ENCODE measurements around the gene MPRIP. TPM values are rescaled to one million over a fixed set of nuclear protein-coding genes. Genes with fewer than 3 reads are reported as not detected.
"Not testable (repeated sequence)": the region's sequence is repeated elsewhere in the genome, so short reads cannot be mapped to it uniquely, and the experiment has no call there.

The MPRIP gene
- total RNA-seq, 1 experiment from 2014 or later = 258 TPM

DNA sequence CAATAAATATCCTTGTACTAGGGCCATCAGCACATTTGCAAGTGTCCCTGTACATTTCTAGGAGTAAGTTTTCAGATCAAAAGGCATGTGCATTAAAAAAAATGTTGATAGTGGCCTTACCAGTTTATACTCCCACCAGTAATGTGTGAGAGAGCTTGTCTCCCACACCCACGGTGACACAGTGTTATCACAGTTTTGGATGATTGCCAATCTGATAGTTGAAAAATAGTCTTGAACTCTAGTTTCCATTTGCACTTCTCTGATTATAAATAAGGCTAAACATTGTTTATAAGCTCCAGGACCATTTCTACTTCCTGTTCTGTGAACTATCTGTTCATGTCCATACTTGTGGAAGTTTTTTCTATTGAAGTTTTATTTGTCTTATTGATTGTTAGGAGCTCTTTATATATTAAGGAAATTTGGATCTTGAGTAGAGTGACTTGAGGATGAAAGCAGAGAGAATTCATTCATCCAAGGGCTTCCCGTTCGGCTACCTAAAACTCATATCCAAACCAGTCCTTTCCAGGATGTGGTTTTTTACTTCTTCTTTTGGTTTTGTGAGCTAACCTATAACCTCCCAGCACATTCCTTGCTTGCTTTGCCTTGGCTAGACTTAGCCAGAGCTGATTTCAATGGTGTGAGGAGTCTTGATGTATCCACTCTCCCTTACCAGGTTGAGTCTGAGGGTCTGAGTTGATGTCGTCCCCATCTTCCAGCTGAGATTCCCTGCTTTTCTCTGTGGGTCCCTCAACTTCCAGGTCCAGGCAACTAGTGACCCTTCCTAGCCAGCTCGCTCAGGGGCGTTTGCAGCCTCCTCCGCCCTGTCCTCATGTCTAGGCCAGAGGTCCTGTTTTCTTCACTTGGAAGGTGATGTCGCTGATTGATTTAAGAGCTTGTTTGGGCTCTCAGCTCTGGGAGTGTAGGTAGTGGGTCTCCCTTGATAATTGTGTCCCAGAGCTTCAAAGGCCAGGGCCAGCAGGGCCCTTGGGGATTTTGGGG lies 25.8 kb upstream of the MPRIP start:
- Histone ChIP-seq H3K4me2 (ENCODE audit: low read length) (peak overlapping the region; percentile 46), H3K9ac (ENCODE audit: low read length) (peak overlapping the region; percentile 16; the same call in 1 of the 2 replicates), H2AFZ (ENCODE audit: low read depth, low read length, poor library complexity, severe bottlenecking) (peak overlapping the region; percentile 32), H3K4me1 (ENCODE audit: control insufficient read depth in 1 of 2, insufficient read depth in 2 of 2, low read length in 2 of 2) (peaks cover 70 to 87% of the 10 kb centered on the region in 2 experiments), H3K27ac (ENCODE audit: low read depth, low read length) (peak overlapping the region; percentile 66)
- H3K27me3 ChIP-seq (ENCODE audit: insufficient read depth, low read length); H4K20me1 ChIP-seq (ENCODE audit: insufficient read depth); intact Hi-C loops (cut with micrococcal nuclease); DNase-seq (ENCODE audit: low read depth, low spot score); H3K36me3 ChIP-seq (ENCODE audit: control insufficient read depth in 1 of 2, insufficient read depth in 2 of 2, low read length in 2 of 2); RAD21 ChIA-PET (ENCODE audit: low non-redundant PET in 1 of 2, low total read pairs in 2 of 2, uncharacterized antibody in 2 of 2, unreplicated experiment in 2 of 2); H3K4me3 ChIP-seq (replicated peaks in 1 of 2; ENCODE audit: low read depth in 1 of 2, low read length in 2 of 2); H3K79me2 ChIP-seq (ENCODE audit: insufficient read depth, low read length); H3K9me2 ChIP-seq (ENCODE audit: insufficient read depth); BruUV-seq (replicated peaks); ATAC-seq; H3K9me3 ChIP-seq (ENCODE audit: control insufficient read depth in 1 of 2, insufficient read depth in 1 of 2, low read depth in 1 of 2, low read length in 2 of 2): not testable (repeated sequence)
- POLR2A ChIA-PET = interaction anchor here (3.5 kb wide), 1 partner anchor 11 kb away, joined by 19 read pairs; no protein-coding TSS in a partner anchor
- CTCF ChIA-PET = interaction anchor here (0.9 to 1.6 kb wide), 3 partner anchors 11 to 25 kb away, joined by 3 to 7 read pairs (median 4); no protein-coding TSS in a partner anchor

DNA sequence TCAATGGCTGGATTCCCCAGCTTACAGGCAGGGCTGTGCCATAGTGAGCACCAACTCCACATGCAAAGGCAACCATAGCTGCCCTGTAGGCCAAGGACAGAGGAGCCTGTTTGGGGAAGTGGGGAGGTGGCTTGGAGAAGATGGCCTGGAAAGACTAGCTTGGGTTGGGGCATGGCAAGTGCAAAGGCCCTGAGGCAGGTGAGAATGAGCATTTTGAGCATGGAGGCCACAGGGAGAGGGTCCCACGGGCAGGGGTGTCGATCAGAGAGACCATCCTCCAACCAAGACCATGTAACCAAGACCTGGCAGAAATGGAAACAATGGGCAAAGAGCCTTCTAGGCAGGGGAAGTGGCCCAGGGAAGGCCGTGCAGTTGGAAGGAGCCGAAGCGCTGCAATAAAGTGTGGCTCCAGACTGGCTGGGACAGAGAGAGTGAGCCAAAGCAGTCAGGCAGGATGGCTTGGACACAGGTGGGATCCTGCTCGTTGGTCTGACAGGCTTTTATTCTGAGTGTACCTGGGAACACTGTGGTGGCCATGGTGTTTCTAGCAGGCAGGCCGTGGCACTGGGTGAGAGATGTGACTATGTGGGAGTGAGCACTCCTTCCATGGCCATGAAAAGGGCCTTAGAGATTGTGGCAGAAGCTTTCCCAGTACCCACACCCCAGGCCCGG lies 24.8 kb upstream of the MPRIP start:
- H3K4me1 ChIP-seq (ENCODE audit: control insufficient read depth in 1 of 2, insufficient read depth in 2 of 2, low read length in 2 of 2) = peaks cover 79 to 97% of the 10 kb centered on the region in 2 experiments
- intact Hi-C loops (cut with micrococcal nuclease) = no loop called here
- ChIA-PET POLR2A (interaction anchor here (3.5 kb wide), 1 partner anchor 10 kb away, joined by 19 read pairs; no protein-coding TSS in a partner anchor), RAD21 (ENCODE audit: low non-redundant PET in 1 of 2, low total read pairs in 2 of 2, uncharacterized antibody in 2 of 2, unreplicated experiment in 2 of 2) (no interaction called here), CTCF (interaction anchor here (1.5 kb wide), 1 partner anchor 26 kb away, joined by 4 read pairs; no protein-coding TSS in a partner anchor)
- H3K36me3 ChIP-seq (ENCODE audit: control insufficient read depth in 1 of 2, insufficient read depth in 2 of 2, low read length in 2 of 2) = no peaks in the 10 kb centered on the region
- TF ChIP-seq YY1 (IDR thresholded peaks at IDR 0.05; ENCODE audit: extremely low read depth, insufficient replicate concordance, low read depth, low read length) (no peak), CEBPB (IDR thresholded peaks at IDR 0.05; ENCODE audit: low read depth) (no peak), EGR1 (IDR thresholded peaks at IDR 0.05; ENCODE audit: low read depth) (no peak)
- TF ChIP-seq, protein P1, sequence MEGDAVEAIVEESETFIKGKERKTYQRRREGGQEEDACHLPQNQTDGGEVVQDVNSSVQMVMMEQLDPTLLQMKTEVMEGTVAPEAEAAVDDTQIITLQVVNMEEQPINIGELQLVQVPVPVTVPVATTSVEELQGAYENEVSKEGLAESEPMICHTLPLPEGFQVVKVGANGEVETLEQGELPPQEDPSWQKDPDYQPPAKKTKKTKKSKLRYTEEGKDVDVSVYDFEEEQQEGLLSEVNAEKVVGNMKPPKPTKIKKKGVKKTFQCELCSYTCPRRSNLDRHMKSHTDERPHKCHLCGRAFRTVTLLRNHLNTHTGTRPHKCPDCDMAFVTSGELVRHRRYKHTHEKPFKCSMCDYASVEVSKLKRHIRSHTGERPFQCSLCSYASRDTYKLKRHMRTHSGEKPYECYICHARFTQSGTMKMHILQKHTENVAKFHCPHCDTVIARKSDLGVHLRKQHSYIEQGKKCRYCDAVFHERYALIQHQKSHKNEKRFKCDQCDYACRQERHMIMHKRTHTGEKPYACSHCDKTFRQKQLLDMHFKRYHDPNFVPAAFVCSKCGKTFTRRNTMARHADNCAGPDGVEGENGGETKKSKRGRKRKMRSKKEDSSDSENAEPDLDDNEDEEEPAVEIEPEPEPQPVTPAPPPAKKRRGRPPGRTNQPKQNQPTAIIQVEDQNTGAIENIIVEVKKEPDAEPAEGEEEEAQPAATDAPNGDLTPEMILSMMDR (IDR thresholded peaks at IDR 0.05 in 2 of 3, conservative IDR thresholded peaks at IDR 0.05 in 1 of 3; ENCODE audit: borderline replicate concordance in 1 of 3, insufficient read depth in 1 of 3, low read depth in 2 of 3, low read length in 2 of 3) = no peak
- TF ChIP-seq, protein P2, sequence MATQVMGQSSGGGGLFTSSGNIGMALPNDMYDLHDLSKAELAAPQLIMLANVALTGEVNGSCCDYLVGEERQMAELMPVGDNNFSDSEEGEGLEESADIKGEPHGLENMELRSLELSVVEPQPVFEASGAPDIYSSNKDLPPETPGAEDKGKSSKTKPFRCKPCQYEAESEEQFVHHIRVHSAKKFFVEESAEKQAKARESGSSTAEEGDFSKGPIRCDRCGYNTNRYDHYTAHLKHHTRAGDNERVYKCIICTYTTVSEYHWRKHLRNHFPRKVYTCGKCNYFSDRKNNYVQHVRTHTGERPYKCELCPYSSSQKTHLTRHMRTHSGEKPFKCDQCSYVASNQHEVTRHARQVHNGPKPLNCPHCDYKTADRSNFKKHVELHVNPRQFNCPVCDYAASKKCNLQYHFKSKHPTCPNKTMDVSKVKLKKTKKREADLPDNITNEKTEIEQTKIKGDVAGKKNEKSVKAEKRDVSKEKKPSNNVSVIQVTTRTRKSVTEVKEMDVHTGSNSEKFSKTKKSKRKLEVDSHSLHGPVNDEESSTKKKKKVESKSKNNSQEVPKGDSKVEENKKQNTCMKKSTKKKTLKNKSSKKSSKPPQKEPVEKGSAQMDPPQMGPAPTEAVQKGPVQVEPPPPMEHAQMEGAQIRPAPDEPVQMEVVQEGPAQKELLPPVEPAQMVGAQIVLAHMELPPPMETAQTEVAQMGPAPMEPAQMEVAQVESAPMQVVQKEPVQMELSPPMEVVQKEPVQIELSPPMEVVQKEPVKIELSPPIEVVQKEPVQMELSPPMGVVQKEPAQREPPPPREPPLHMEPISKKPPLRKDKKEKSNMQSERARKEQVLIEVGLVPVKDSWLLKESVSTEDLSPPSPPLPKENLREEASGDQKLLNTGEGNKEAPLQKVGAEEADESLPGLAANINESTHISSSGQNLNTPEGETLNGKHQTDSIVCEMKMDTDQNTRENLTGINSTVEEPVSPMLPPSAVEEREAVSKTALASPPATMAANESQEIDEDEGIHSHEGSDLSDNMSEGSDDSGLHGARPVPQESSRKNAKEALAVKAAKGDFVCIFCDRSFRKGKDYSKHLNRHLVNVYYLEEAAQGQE (IDR thresholded peaks at IDR 0.05; ENCODE audit: low read depth) = no peak
- H3K27ac ChIP-seq (ENCODE audit: low read depth, low read length) = peak overlapping the region; percentile 66; the same call in 1 of the 2 replicates
- H3K27me3 ChIP-seq (ENCODE audit: insufficient read depth, low read length) = no peaks in the 10 kb centered on the region
- H4K20me1 ChIP-seq (ENCODE audit: insufficient read depth) = no peaks in the 10 kb centered on the region
- ATAC-seq (no peak), DNase-seq (ENCODE audit: low read depth, low spot score) (no peak)
- no peak overlapping the region for H3K4me3 ChIP-seq (replicated peaks in 1 of 2; ENCODE audit: low read depth in 1 of 2, low read length in 2 of 2)
- peak overlapping the region; percentile 49 for H3K4me2 ChIP-seq (ENCODE audit: low read length)
- H3K9me3 ChIP-seq (ENCODE audit: control insufficient read depth in 1 of 2, insufficient read depth in 1 of 2, low read depth in 1 of 2, low read length in 2 of 2) = no peaks in the 10 kb centered on the region
- no peak overlapping the region for H2AFZ ChIP-seq (ENCODE audit: low read depth, low read length, poor library complexity, severe bottlenecking)
- H3K9ac ChIP-seq (ENCODE audit: low read length) = peak overlapping the region; percentile 46; the same call in 1 of the 2 replicates
- H3K9me2 ChIP-seq (ENCODE audit: insufficient read depth) = no peaks in the 10 kb centered on the region
- no peaks in the 10 kb centered on the region for H3K79me2 ChIP-seq (ENCODE audit: insufficient read depth, low read length)
- no TSS peak for BruUV-seq (replicated peaks)
